H1 (cell line): ENCODE data around the gene USP37.

Experiments used
- CBX5 ChIP-seq: fragments of 300-800, 300-1000 bp; sonication (generic); IDR thresholded peaks from 2 replicates; pipeline ENCODE4 v1.7.1; 2016; ENCODE audit warnings: antibody characterized with exemption, low read length, low read depth
- CHD2 ChIP-seq: IDR thresholded peaks from 2 replicates; pipeline ENCODE4 v1.6.1; 2012; ENCODE audit warnings: low read length, improper control_type of control experiment
- CTCF ChIP-seq, 3 experiments: IDR thresholded peaks; 1 replicate in 2 of 3; 2 replicates in 1 of 3; pipeline versions ENCODE4 v1.5.1 to v1.6.1; 2011; ENCODE audit warnings: low read length in 3 of 3, mild to moderate bottlenecking in 3 of 3, inconsistent platforms in 2 of 3, low read depth in 1 of 3, moderate library complexity in 1 of 3; ENCODE audit not compliant: insufficient read depth in 1 of 3; ENCODE audit errors: control extremely low read depth in 1 of 3
- EP300 ChIP-seq, 2 experiments: IDR thresholded peaks; 1 replicate in 1 of 2; 2 replicates in 1 of 2; pipeline ENCODE4 v1.6.1; 2011 to 2012; ENCODE audit warnings: low read depth in 2 of 2, low read length in 2 of 2, mild to moderate bottlenecking in 2 of 2, borderline replicate concordance in 1 of 2, inconsistent platforms in 1 of 2, moderate library complexity in 1 of 2
- EZH2 ChIP-seq: fragments of 200-600 bp; sonication (generic); IDR thresholded peaks from 2 replicates; pipeline ENCODE4 v1.7.1; 2012; ENCODE audit warnings: low read depth, mild to moderate bottlenecking, moderate library complexity, low read length, inconsistent platforms; ENCODE audit not compliant: severe bottlenecking
- GABPA ChIP-seq: IDR thresholded peaks from 2 replicates; pipeline ENCODE4 v1.6.1; 2011; ENCODE audit warnings: mild to moderate bottlenecking, low read length, moderate library complexity, borderline replicate concordance; ENCODE audit not compliant: insufficient read depth
- NRF1 ChIP-seq: IDR thresholded peaks from 2 replicates; pipeline ENCODE4 v1.6.1; 2011; ENCODE audit warnings: mild to moderate bottlenecking, low read depth, low read length, improper control_type of control experiment
- SIN3A ChIP-seq, 2 experiments: IDR thresholded peaks in 1 of 2; conservative IDR thresholded peaks in 1 of 2; 2 replicates each; pipeline ENCODE4 v1.6.1; 2011 to 2012; ENCODE audit warnings: low read length in 2 of 2, improper control_type of control experiment in 1 of 2, low read depth in 1 of 2, mild to moderate bottlenecking in 1 of 2
- TAF1 ChIP-seq: IDR thresholded peaks from 2 replicates; pipeline ENCODE4 v1.6.1; 2011; ENCODE audit warnings: mild to moderate bottlenecking, low read depth, low read length
- TAF7 ChIP-seq: optimal IDR thresholded peaks from 2 replicates; pipeline ENCODE3; 2011; ENCODE audit warnings: low read depth, mild to moderate bottlenecking, inconsistent platforms, low read length, moderate library complexity, borderline replicate concordance
- TBP ChIP-seq: IDR thresholded peaks from 2 replicates; pipeline ENCODE4 v1.6.1; 2011; ENCODE audit warnings: low read depth, low read length, improper control_type of control experiment
- TEAD4 ChIP-seq: IDR thresholded peaks from 2 replicates; pipeline ENCODE4 v1.6.1; 2012; ENCODE audit warnings: low read depth, low read length, inconsistent platforms, mixed read lengths
- TF ChIP-seq, protein P1 (sequence below): IDR thresholded peaks from 2 replicates; pipeline ENCODE4 v1.6.1; 2012; ENCODE audit warnings: low read length, inconsistent platforms
- TF ChIP-seq, protein P2 (sequence below): IDR thresholded peaks from 2 replicates; pipeline ENCODE4 v1.6.1; 2012; ENCODE audit warnings: inconsistent platforms

- TF ChIP-seq, protein P1, sequence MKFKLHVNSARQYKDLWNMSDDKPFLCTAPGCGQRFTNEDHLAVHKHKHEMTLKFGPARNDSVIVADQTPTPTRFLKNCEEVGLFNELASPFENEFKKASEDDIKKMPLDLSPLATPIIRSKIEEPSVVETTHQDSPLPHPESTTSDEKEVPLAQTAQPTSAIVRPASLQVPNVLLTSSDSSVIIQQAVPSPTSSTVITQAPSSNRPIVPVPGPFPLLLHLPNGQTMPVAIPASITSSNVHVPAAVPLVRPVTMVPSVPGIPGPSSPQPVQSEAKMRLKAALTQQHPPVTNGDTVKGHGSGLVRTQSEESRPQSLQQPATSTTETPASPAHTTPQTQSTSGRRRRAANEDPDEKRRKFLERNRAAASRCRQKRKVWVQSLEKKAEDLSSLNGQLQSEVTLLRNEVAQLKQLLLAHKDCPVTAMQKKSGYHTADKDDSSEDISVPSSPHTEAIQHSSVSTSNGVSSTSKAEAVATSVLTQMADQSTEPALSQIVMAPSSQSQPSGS, result no peak
- TF ChIP-seq EZH2 (no peak), CBX5 (no peak), TEAD4 (no peak), GABPA (no peak), TAF1 (no peak), CTCF (IDR thresholded peaks at IDR 0.05; ENCODE audit: control extremely low read depth in 1 of 3, insufficient read depth in 1 of 3, low read depth in 1 of 3, low read length in 3 of 3) (no peak), EP300 (IDR thresholded peaks at IDR 0.05; ENCODE audit: borderline replicate concordance in 1 of 2, low read depth in 2 of 2, low read length in 2 of 2) (no peak), SIN3A (conservative IDR thresholded peaks at IDR 0.05 in 1 of 2, IDR thresholded peaks at IDR 0.05 in 1 of 2; ENCODE audit: low read depth in 1 of 2, low read length in 2 of 2) (no peak), NRF1 (no peak), TBP (no peak), TAF7 (no peak), CHD2 (no peak)
- TF ChIP-seq, protein P2, sequence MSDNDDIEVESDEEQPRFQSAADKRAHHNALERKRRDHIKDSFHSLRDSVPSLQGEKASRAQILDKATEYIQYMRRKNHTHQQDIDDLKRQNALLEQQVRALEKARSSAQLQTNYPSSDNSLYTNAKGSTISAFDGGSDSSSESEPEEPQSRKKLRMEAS, result 0 out of 2 replicates have a peak, but pooled peaks have one; percentile 20
Observed at GRCh38 chr2:218405746-218406208, 162.4 kb downstream of the USP37 start.
